HG02884 (cell line): Measurements from ENCODE around the gene HLTF.

Source experiments
- ATAC-seq: cut with Tn5 transposase; IDR thresholded peaks from one replicate; pipeline ENCODE4 v1.9.1; 2021; ENCODE audit warnings: mild to moderate bottlenecking, moderate library complexity; ENCODE audit not compliant: unreplicated experiment

The HLTF gene

DNA sequence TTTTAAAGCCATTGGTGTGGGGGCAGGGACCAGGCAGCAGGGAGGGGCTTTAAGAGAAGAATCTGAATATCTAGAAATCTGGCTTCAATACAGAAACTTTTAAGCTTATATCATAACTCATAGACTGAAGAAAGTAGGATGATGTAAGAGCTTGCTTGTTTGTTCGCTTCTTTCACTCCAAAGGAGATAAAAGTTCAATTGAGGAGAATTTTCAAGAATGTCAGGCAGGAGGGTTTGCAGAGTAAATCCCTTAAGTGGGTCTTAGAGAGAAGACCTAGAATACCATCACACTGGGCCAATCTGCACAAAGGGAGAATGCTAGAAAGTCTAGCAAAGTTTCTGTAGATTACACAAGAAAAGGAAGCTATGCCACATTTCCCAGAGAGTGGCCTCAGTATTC lies 4.1 kb upstream of the HLTF start:
- no peak for ATAC-seq

DNA sequence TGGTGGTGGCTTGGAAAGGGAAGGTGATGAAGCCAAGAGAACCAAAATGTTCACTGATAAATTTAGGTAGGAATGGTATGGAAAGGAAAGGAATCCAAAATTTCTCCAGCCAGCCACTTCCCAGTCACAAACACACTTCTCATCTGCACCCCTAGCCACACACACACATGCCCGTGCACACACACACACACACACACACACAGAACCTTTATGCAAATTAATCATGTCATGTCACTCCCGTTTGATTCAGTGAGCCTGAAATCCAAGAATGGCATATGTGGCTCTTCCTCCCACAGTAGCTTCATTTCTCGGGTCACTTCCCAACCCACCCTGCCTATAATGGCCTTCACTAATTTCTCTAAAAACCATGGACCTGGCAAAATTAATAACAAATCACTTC lies 3.1 kb upstream of the HLTF start:
- no peak for ATAC-seq

DNA sequence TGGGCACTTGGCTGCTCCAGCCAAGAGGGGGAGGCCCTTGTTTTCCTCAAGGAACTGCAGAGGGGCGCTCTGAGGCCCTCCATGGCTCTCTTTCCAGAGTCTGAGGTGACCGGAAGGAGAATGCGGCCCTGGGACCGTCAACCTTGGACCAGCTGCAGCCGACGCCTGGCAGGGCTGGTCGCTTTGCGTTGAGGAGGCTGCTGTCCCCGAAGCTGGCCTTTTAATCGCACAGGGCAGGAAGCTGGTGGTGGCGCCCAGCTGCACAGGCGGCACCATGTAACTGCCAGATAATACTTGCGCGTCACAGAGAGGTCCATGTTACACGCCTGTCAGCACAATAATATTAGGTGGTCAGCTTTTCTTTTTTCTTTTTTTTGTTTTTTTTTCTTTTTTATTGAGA lies 875 bp upstream of the HLTF start:
- ATAC-seq, result no peak

DNA sequence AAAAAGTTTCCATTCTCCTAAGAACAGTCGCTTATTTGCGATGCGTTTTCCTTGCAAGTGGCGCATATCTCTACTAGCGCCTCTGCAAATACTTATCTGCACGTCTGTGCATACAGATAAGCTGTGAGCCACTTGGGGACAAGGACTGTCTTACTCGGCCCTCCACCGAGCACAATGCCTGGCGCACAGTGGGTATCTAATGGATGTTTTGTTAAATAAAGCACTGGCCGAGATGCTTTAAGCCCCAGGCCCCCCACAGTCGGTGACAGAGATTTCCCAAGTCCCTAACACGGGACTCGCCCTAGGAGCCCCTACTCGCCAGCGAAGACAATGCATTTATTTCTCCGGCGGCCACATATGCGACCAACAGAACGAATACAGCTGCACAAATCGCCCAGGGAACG lies 503 bp downstream of the HLTF start:
- peak; percentile 30 for ATAC-seq

DNA sequence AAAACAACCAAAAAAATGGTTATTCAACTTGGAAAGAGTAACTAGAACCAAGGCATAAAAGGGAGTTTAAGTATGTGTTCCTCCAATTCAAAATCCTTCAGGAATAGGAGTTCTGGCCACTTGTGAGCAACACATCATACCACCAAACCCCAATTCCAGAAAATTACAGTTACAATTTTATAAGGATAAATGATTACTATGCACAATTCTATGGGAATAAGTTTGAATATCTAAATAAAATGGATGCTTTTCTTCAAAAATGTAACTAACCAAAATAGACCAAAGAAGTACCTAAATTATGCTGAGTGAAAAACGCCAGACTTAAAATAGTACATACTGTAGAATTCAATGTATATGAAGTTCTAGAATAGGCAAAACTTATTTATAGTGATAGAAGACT lies 4.6 kb downstream of the HLTF start:
- no peak for ATAC-seq

DNA sequence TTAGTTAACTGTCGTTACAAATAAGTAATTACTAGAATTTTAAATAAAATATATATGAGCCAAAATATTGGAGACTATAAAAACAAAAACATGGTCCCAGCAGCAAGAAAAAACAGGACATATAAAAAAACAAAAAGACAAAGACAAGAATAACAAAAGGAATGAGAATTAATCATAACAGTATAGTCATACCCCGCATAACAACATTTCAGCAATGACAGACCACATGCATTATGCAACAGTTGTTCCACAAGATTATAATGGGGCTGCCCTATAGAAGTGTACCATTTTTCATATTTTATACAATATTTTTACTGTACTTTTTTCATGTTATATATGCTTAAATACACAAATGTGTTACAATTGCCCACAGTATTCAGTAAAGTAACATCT lies 5.6 kb downstream of the HLTF start:
- no peak for ATAC-seq

DNA sequence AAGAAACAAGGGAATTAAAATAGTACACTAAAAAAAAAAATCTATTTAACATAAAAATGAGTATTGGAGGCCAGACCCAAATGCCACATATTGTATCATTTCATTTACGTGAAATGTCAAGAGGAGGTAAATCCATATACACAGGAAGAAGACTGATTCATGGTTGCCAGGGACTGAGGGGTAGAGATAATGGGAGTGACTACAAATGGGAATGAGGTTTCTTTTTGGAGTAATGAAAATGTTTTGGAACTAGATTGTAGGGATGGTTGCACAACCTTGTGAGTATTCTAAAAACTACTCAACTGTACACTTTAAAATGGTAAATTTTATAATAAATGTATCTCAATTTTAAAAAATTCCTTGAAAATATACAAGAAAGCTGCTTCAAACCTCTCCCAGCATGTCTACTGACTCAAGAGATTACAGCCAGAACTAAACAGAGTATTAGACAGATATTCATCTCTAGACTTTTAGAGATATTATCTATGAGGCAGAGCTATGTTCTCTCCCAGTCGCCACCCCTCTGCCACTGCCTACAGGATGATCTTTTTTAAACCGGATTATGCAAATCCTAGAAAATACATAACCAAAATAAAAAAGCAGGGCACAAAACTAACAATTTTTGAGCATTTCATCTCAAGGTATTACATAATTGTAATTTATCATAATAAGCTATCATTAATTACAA lies 6.2 kb downstream of the HLTF start:
- no peak for ATAC-seq

DNA sequence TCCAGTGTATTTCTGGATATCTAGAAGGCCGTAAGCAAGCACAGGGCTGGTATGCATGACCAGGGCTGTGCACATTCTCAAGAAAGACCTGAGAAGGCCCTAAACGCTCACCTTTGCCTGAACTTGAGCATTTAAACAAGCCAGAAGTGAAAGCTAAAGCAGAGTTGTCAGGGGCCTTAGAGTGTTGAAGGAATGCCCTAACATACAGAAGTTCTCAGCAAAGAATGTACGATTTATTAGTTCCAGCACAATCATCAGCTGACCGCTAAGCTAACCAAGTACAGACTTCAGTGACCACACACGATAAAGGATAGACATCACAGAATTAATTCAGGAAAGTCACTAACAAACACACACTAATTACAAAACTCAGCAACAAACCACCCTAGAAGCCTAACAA lies 8.7 kb downstream of the HLTF start:
- ATAC-seq, result no peak

DNA sequence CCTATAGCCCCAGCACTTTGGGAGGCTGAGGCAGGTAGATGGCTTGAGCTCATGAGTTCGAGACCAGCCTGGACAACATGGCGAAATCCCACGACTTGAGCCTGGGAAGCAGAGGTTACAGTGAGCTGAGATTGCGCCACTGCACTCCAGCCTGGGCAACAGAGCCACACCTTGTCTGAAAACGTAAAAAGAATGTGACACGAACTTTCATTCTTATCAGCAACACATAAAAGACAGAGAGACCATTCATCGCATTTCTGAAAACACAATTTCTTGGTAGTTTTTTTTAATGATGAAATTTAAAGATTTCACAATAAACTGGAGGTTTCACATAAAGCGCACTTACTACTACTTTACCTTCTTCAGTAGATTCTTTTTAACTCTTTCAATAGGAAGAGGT lies 18.4 kb downstream of the HLTF start:
- ATAC-seq, result no peak

DNA sequence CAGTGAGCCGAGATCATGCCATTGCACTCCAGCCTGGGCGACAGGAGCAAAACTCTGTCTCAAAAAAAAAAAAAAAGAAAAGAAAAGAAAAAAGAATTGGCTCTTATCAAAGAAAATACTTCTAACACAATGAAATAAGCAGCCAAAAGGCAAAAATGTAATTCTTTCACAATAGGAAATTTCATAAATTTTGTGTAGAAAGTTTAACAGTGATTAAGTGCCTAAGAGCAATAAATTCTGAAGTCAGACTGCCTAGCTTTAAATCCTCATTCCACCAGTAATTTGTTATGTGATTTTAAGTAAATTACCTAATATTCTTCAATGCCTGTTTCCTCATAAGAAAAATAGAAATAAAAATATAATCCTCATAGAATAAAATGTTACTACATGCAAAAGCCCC lies 24.6 kb downstream of the HLTF start:
- no peak for ATAC-seq

DNA sequence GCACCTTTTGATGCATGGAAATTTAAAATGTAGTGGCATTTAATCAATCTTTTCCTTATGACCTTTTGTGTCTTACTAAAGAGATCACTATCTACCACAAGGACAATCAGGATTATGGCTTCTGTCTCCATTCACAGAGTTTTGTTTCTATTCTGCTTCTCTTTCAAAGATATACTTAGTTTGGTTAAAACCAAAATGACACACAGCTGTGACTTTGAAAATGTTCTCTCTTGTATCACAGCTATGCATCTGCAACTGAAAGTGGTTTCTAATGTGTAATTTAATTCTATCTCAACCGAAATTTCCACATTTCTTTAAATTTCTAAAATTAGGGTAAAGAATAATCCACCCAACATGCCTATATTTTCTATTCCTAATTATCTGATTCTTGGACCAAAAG lies 27.7 kb downstream of the HLTF start:
- peak; percentile 46 for ATAC-seq

DNA sequence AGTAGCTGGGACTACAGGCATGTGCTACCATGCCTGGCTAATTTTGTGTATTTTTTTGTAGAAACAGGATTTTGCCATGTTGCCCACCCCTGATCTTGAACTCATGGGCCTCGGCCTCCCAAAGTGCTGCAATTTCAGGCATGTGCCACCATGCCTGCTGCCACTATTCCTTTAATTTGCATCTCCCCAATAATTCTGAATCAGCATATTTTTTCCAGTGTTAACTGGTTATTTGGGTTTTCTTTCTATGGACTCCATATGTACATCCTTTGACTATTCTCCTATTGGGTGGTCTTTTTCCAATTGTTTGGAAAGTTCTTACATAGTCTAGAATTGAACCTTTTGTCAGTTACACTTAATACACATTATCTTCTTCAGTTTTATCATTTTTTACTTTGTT lies 28.1 kb downstream of the HLTF start:
- ATAC-seq, result no peak

DNA sequence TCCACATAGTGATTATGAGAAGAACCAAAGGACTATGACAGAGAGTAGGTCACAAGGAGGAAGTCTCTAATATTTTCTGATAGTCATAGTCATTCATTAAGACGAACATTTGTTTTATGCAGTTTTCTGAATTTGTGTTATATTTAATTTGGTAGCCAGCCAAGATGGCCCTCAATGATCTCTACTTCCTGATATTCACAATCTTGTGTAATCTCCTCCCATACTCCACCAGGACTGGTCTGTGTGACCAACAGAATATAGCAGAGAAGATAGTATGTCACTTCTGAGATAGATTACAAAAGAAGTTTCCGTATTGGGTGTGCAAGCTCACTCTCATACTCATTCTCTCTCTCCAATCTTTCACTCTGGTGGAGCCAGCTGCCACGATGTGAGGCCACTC lies 30.8 kb downstream of the HLTF start:
- ATAC-seq, result no peak

DNA sequence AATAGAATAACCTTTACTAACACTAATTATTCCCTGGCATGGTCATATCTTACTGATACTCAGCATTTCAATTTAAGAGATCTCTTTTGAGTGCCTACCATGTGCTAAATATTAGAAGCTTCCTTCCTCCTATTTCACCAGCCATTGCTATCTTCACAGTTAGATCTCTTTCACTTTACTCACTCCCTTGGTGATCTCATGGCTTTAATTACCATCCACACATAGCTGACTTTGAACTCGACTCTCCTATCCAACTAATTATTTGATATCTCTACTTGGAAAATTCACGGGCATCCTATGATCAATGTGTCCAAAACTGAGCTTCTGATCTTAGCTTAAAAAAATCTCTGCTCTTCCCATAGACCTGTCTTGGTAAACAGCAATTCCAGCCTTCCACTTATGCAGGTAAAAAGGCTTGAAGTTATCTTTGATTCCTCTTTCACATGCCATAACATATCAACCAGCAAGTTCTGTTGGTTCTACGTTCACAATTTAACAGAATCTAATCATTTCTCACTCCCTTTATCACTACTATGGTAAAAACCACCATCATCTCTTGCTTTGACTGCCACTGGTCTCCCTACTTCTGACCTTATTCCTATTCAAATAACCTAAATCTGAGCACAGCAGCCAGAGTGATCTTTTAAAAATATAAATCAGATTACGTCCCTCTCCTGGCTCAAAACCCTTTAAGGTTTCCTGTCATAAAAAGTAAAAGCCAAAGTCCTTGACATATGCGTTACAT lies 41.8 kb downstream of the HLTF start:
- ATAC-seq, result no peak

DNA sequence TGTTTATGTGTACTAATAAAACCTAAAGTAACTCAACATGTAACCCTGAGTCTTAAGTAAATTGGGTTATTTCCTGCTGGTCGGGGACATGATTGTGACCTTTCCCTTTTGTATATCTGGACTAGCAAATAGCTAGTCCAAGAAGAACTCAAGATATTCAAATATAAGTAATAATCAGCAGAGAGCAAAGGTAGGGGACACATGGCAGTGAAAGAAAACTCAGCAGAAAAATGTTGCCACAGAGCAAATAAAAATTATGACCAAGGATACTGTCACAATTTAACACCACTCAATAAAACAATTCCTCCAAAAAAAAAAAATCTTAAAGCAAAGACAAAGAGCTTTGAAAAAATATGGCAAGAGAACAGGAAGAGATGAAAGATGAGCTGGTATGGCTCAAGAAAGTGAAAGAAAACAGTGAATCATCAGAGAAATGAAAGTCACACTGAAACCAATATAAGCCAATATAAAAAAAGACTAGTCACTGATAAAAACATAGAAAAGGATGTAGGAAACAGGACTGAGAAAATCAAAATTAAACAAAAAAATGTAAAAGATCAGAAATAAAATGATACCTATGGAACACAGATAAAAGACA lies 43.4 kb downstream of the HLTF start:
- ATAC-seq, result peak; percentile 86

DNA sequence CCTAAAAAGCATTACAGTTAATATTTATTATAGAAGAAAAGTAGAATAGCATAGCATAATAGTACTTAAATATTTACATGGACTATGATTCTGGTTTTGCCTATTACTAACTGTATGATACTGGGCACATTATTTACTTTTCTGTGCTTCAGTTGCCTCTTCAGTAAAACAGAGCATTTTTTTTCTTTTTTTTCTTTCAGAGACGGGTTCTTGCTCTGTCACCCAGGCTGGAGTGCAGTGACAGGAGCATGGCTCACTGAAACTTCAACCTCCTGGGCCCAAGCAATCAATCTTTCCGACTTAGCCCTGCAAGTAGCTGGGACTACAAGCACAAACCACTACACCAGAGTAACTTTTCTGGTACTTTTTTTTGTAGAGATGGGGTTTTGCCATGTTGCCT lies 48.0 kb downstream of the HLTF start:
- no peak for ATAC-seq

DNA sequence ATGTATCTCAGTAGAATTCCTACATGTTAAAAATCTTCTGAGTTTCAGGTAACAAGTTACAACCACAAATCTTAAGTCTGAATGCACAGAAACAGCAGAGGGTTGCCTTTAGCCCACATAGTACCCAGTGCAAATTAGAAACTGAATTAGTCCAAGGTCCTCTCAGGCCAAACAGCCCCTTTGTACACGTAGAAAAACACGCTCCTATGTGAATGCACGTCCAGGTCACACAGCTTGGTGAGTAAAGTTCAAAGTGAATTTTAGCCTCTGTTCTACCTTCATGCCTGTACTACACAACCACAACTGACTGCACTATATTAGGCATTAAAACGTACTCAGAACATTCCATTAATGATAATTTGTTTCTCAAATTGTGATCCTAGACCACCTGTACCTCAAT lies 48.6 kb downstream of the HLTF start:
- no peak for ATAC-seq

DNA sequence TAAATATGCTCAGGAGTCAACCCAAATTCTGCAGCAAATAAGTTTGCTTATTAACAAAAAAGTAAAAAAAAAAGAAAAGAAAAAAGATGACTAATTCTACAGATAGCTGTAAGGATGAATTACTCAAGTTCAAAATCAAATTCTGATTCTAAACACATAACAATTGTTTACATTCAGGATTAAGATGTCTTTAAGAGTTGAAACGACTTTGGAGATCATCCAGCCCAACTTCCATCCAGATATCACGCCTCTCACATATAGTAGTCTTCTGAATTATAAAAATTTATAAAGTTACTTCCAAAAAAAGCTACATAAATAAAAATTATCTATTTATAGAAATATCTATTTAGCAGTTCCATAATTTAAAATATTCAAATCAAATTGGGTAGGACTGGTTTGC lies 55.2 kb downstream of the HLTF start:
- ATAC-seq, result no peak

DNA sequence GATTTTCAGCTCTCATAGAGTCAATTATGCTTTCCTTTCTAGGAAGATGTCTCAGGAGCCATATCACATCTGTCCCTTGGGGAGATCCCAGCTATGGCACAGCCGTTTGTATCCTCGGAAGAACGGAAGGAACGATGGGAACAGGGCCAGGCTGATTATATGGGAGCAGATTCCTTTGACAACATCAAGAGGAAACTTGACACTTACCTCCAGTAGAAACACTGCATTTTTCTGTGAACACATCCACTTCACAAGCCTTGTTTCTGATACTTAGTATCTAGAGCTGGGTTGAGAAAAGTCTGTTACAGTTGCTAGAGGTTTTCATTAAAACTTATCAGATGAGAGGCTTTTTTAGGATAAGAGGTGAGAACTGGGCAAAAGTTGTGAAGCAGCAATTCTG lies 59.6 kb downstream of the HLTF start:
- ATAC-seq, result no peak

DNA sequence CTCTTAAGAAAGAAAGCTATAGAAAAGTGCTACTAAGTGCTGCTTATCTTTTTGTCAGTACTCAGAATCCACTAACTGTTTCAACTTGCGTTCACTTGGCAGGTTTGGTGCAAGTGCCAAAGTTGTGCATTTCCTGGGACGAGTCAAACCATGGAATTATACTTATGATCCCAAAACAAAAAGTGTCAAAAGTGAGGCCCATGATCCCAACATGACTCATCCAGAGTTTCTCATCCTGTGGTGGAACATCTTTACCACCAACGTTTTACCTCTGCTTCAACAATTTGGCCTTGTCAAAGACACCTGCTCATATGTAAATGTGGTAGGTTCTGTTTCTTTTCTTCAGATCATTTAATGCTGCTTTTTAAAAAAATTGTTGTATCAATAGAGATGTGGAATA lies 62.4 kb downstream of the HLTF start:
- ATAC-seq, result no peak

DNA sequence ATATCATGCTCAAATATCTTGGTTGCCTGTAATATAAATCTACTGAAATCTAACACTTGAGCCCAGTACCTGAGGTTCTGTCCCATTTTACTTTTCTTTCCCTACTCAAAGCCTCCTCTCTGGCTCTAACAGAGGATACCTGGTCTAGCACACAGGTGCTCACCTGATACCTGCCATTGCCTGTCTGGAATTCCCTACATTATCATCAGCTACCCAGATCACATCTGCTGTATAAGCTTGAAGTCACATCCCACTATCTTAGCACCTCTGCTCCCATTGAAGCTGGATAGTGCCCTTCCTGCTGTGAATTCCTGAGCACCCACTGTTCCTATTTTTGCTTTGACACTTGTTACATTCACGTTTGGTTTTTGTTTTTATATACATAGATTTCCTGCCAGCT lies 64.5 kb downstream of the HLTF start:
- ATAC-seq, result no peak

DNA sequence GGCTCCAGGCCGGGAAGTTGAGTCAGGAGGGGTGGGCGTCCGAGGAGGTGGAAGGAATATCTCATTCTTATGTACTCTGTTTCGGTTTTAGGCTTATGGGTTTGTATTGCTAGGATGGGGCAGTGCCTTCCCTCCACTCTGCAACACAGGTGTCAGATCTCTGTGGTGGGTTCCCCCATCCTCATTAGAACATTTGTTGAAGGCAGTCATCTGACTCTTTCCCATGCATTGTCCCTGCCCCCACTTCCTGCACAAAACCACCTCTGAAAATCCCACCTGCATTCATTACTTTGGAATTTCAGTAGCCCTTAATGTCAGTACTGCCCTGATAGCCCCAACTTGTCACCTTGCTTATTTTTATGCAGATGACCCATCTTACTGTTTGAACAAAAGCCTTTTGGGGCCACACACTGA lies 65.5 kb downstream of the HLTF start:
- no peak for ATAC-seq
